IMR-90 (cell line): ENCODE results near the gene CCDC102A. TPM values are rescaled to one million over a fixed set of nuclear protein-coding genes. Genes with fewer than 3 reads are reported as not detected.

Experiments
- ATAC-seq: fragments of 200-7000 bp; cut with Tn5 transposase; 2 replicates; pipeline ENCODE4 v1.9.1; 2020; ENCODE audit warnings: low read depth, mild to moderate bottlenecking, moderate library complexity
- BruUV-seq: library from RNA; stranded (reverse); fragments of 400-500 nt; replicated peaks from 2 replicates; lab custom pipeline; 2021; lab: Mats Ljungman, UMichigan
- CTCF ChIA-PET: fragments of 300-600 bp; formaldehyde crosslinking; extraction: SDS; loops from one replicate; lab custom pipeline; 2021; ENCODE audit warnings: antibody characterized with exemption; lab: Yijun Ruan, JAX
- POLR2A ChIA-PET: fragments of 300-600 bp; sonication (Branson Sonifier 250); formaldehyde crosslinking; loops from one replicate; lab custom pipeline; 2022; ENCODE audit warnings: antibody characterized with exemption; ENCODE audit not compliant: unreplicated experiment; lab: Charles Lee
- DNase-seq: peaks from one replicate; pipeline ENCODE4 v3.0.0; 2013
- H2AFZ ChIP-seq: replicated peaks from 2 replicates; pipeline ENCODE3; 2013; ENCODE audit warnings: low read length, mild to moderate bottlenecking; ENCODE audit not compliant: poor library complexity
- H2AK5ac ChIP-seq: 2 replicates; pipeline ENCODE4 v1.6.1; 2013; ENCODE audit warnings: low read depth, low read length, inconsistent platforms
- H2AK9ac ChIP-seq: replicated peaks from 2 replicates; pipeline ENCODE3; 2013; ENCODE audit warnings: mild to moderate bottlenecking, low read depth, low read length, moderate library complexity; ENCODE audit not compliant: poor library complexity
- H2BK120ac ChIP-seq: 2 replicates; pipeline ENCODE4 v1.6.1; 2013; ENCODE audit warnings: low read depth, low read length, inconsistent platforms
- H2BK15ac ChIP-seq: 3 replicates; pipeline ENCODE4 v1.6.1; 2013; ENCODE audit warnings: low read depth, low read length, inconsistent platforms
- H2BK20ac ChIP-seq: 2 replicates; pipeline ENCODE4 v1.6.1; 2013; ENCODE audit warnings: low read depth, mild to moderate bottlenecking, inconsistent platforms, low read length, moderate library complexity
- H2BK5ac ChIP-seq: 2 replicates; pipeline ENCODE4 v1.6.1; 2013; ENCODE audit warnings: mild to moderate bottlenecking, low read depth, low read length, inconsistent platforms; ENCODE audit not compliant: poor library complexity, severe bottlenecking
- H3K14ac ChIP-seq: replicated peaks from 2 replicates; pipeline ENCODE4 v1.6.1; 2013; ENCODE audit warnings: low read depth, low read length, inconsistent platforms
- H3K18ac ChIP-seq: 2 replicates; pipeline ENCODE4 v1.6.1; 2013; ENCODE audit warnings: low read depth, low read length, control low read depth
- H3K23ac ChIP-seq: 2 replicates; pipeline ENCODE4 v1.6.1; 2013; ENCODE audit warnings: low read depth, low read length, inconsistent platforms
- H3K27ac ChIP-seq: 2 replicates; pipeline ENCODE4 v1.5.1; 2013; ENCODE audit warnings: mild to moderate bottlenecking, control low read depth, low read length; ENCODE audit not compliant: insufficient read depth
- H3K27me3 ChIP-seq: 2 replicates; pipeline ENCODE4 v1.6.1; 2013; ENCODE audit warnings: low read length; ENCODE audit not compliant: control insufficient read depth, insufficient read depth
- H3K36me3 ChIP-seq: 2 replicates; pipeline ENCODE4 v1.6.1; 2013; ENCODE audit warnings: low read length, mixed read lengths; ENCODE audit not compliant: control insufficient read depth, insufficient read depth
- H3K4ac ChIP-seq: 2 replicates; pipeline ENCODE4 v1.6.1; 2013; ENCODE audit warnings: low read depth, low read length, inconsistent platforms
- H3K4me1 ChIP-seq: 2 replicates; pipeline ENCODE4 v1.6.1; 2013; ENCODE audit warnings: low read length, mixed read lengths; ENCODE audit not compliant: control insufficient read depth, insufficient read depth
- H3K4me2 ChIP-seq: 2 replicates; pipeline ENCODE4 v1.6.1; 2013; ENCODE audit warnings: low read depth, mild to moderate bottlenecking, control low read depth, low read length, moderate library complexity
- H3K4me3 ChIP-seq: 2 replicates; pipeline ENCODE4 v1.5.1; 2013; ENCODE audit warnings: low read depth, mild to moderate bottlenecking, control low read depth, low read length, moderate library complexity; ENCODE audit not compliant: insufficient read depth
- H3K56ac ChIP-seq: 2 replicates; pipeline ENCODE4 v1.6.1; 2013; ENCODE audit warnings: low read length, inconsistent platforms; ENCODE audit not compliant: insufficient read depth; ENCODE audit errors: extremely low read depth
- H3K79me1 ChIP-seq, 2 experiments: 2 replicates each; pipeline ENCODE4 v1.6.1; 2013; ENCODE audit warnings: low read length in 2 of 2, inconsistent platforms in 1 of 2, low read depth in 1 of 2
- H3K9ac ChIP-seq: 2 replicates; pipeline ENCODE4 v1.6.1; 2013; ENCODE audit warnings: low read depth, low read length, control low read depth
- H3K9me1 ChIP-seq: 2 replicates; pipeline ENCODE4 v1.6.1; 2013; ENCODE audit warnings: low read length, inconsistent platforms; ENCODE audit not compliant: insufficient read depth
- H3K9me3 ChIP-seq: 2 replicates; pipeline ENCODE4 v1.6.1; 2013; ENCODE audit warnings: low read length; ENCODE audit not compliant: control insufficient read depth, insufficient read depth
- H4K20me1 ChIP-seq: 2 replicates; pipeline ENCODE4 v1.6.1; 2013; ENCODE audit warnings: low read length, inconsistent platforms; ENCODE audit not compliant: insufficient read depth
- H4K5ac ChIP-seq: 2 replicates; pipeline ENCODE4 v1.6.1; 2013; ENCODE audit warnings: mild to moderate bottlenecking, low read depth, low read length, control low read depth
- H4K8ac ChIP-seq, 2 experiments: 2 replicates each; pipeline ENCODE4 v1.6.1; 2013; ENCODE audit warnings: low read depth in 2 of 2, low read length in 2 of 2, control low read depth in 1 of 2, inconsistent platforms in 1 of 2
- H4K91ac ChIP-seq: 2 replicates; pipeline ENCODE4 v1.6.1; 2013; ENCODE audit warnings: low read depth, low read length, inconsistent platforms; ENCODE audit not compliant: insufficient read depth
- BHLHE40 ChIP-seq: fragments of 150-350 bp; IDR thresholded peaks from 2 replicates; pipeline ENCODE4 v1.6.1; 2016; ENCODE audit warnings: mild to moderate bottlenecking, low read depth, low read length
- RFX5 ChIP-seq: IDR thresholded peaks from 2 replicates; pipeline ENCODE4 v1.8.0; 2012; ENCODE audit warnings: low read depth, mild to moderate bottlenecking, low read length, moderate library complexity
- WGBS, 2 experiments: methylation state at CpG; one replicate each; pipeline versions ENCODE4 v1.1.5 to v1.1.7; 2013; ENCODE audit warnings: missing lambda C conversion rate in 2 of 2; ENCODE audit not compliant: insufficient read length in 1 of 2; ENCODE audit errors: extremely low coverage in 2 of 2; 5-methylcytosine and 5-hydroxymethylcytosine counted together
- dilution Hi-C: fragments of 300-500 bp; cut with HindIII; formaldehyde crosslinking; loops from one replicate; pipeline ENCODE4 v1.14.3; 2018; ENCODE audit warnings: low sequenced_read_pairs; ENCODE audit not compliant: unreplicated experiment
- in situ Hi-C: fragments of 300-500 bp; cut with MboI; formaldehyde crosslinking; loops from 3 replicates; pipeline ENCODE4 v1.14.3; 2019; ENCODE audit warnings: low sequenced_read_pairs, inconsistent platforms, mixed read lengths
- intact Hi-C: fragments of 100-400 bp; cut with micrococcal nuclease; formaldehyde crosslinking; loops from 2 replicates; pipeline ENCODE4 v1.10.0; 2022
- polyA plus RNA-seq, 3 experiments: library from polyadenylated mRNA; depleted of rRNA; stranded (reverse); fragments of >200 nt; gene quantifications; 2 replicates each; pipeline ENCODE4 v1.2.3, GENCODE V29; 2012; ENCODE audit warnings: low replicate concordance in 1 of 3
- total RNA-seq: library from RNA; depleted of rRNA; stranded (reverse); fragments of >200 nt; gene quantifications from 2 replicates; pipeline ENCODE4 v1.2.3, GENCODE V29; 2012

The CCDC102A gene
- total and polyA plus RNA-seq, 2 of the 4 experiments (the other 2 are of a cell fraction), result 5.4 to 8.5 TPM

- Histone ChIP-seq H3K23ac (no peak overlapping the region), H4K20me1 (no peaks in the 10 kb centered on the region), H4K91ac (no peak overlapping the region), H3K36me3 (peaks cover 1% of the 10 kb centered on the region; the same call in 1 of the 2 replicates), H3K27me3 (peaks cover 28% of the 10 kb centered on the region), H2AK9ac (peak overlapping the region; percentile 38), H3K14ac (no peak overlapping the region), H3K18ac (no peak overlapping the region), H3K9ac (no peak overlapping the region), H3K4me1 (peaks cover 22% of the 10 kb centered on the region), H2BK120ac (no peak overlapping the region), H3K9me1 (peaks cover 4% of the 10 kb centered on the region; the same call in 1 of the 2 replicates), H2BK15ac (no peak overlapping the region), H2AK5ac (no peak overlapping the region), H3K4ac (no peak overlapping the region), H2BK20ac (no peak overlapping the region), H3K79me1 (peaks cover 7 to 27% of the 10 kb centered on the region in 2 experiments; a peak in 3 of 4 replicates), H2BK5ac (no peak overlapping the region), H4K8ac (peak overlapping the region; percentile 90 to 97; a peak in 2 of 4 replicates), H3K4me2 (peak overlapping the region; percentile 96), H4K5ac (peak overlapping the region; percentile 81; the same call in 1 of the 2 replicates), H3K27ac (no peak overlapping the region), H3K4me3 (peak overlapping the region; percentile 86), H2AFZ (peak overlapping the region; percentile 92), H3K56ac (no peak overlapping the region; the same call in 1 of the 2 replicates), H3K9me3 (no peaks in the 10 kb centered on the region)
- ATAC-seq, result no peak
- DNase-seq, result no peak
- no TSS peak for BruUV-seq
- dilution Hi-C loops, result no loop called here
- WGBS, 2 experiments, result no CpG with 5 or more reads among the region's 8 CpGs
- TF ChIP-seq RFX5 (no peak), BHLHE40 (no peak)
- CTCF ChIA-PET, result no interaction called here
- intact Hi-C loops, result no loop called here
- POLR2A ChIA-PET, result no interaction called here
- in situ Hi-C loops, result no loop called here
These were observed 779 bp upstream of the CCDC102A start for GRCh38 chr16:57537194-57537505.
